ENCODE results near the gene SLC10A7.

The SLC10A7 gene

GRCh38 chr4:146294776-146295175 lies 227.0 kb downstream of the SLC10A7 start:
- DNase-seq, result no peak

DNA sequence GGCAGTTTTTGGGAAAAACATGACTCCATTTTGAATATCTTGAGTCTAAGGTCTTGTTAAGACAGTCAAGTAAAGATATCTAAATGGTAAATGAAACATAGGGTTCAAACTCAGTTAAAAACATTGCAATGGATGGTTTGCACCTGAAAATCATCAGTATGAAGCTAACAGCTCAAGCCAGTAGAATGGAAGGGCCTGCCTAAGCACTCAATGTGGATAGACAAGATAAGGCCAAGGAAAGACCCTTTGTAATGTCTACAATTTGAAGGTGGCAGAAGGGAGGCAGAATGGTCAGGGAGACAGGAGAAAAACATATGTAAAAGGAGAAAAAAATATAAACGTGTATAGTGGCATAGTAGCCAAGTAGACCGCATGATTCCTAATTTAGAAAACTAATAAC lies 229.2 kb downstream of the SLC10A7 start:
- no peak for DNase-seq

GRCh38 chr4:146291313-146291712 lies 230.4 kb downstream of the SLC10A7 start:
- no peak for DNase-seq

- DNase-seq, result no peak
These were observed 233.5 kb downstream of the SLC10A7 start for GRCh38 chr4:146288193-146288592.

DNA sequence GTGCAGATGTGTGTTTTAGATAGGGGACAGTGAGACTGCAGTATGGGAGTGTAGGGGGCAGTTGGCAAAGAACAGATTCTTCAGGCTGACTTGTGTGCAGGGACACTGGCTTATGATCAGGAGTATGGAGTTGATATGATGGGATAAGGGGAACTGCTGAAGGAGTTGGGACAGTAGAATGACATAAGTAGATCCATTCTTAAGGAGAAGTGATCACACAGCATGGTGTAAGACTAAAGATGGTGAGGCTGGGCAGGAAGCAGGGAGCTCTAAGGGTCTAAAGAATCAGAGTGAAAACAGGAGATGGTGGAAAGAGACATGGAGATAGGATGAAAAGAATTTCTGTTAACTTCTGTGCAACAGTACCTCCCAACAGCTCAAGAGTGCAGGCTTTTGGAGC lies 236.7 kb downstream of the SLC10A7 start:
- DNase-seq, result no peak

GRCh38 chr4:146283758-146284651 lies 237.7 kb downstream of the SLC10A7 start:
- no peak for DNase-seq

GRCh38 chr4:146282657-146283056 lies 239.1 kb downstream of the SLC10A7 start:
- DNase-seq, result no peak

- no peak for DNase-seq
These were observed 242.8 kb downstream of the SLC10A7 start for GRCh38 chr4:146278986-146279385.

DNA sequence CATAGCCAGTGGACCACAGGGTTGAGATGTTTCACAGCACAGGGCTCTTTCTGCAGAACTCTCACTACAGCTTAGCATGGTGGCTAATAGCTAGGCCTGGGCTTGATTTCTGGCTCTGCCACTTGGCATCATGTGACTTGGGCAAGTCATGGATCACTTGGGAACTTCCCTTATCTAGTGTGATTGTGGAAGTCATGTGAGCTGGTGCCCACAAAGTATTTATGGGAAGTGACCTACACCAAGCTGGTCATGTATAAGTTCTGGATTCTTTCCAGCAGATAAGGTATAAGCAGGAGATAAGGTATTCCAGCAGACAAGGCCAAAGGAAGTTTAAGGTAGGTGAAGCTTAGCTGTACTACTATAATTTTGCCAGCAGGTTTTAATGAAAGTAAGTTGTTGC lies 246.4 kb downstream of the SLC10A7 start:
- DNase-seq, result no peak

DNA sequence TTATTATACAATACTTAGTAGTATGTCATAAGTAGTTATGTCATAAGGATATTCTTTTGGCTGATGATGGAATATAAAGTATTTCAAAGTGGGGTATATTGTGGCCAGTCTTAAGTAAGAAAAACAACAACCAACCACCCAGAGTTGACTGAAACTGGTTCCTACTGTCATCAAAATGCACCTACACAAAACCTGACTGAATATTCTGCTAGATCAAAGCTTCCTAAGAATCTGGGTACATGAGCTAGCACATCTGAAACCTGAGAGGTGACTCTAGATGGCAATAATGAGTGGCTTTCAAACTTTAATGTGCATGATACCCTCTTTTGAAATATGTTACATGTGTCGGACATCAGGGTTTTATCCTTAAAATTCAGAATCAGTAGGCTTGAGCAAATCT lies 247.0 kb downstream of the SLC10A7 start:
- no peak for DNase-seq

DNA sequence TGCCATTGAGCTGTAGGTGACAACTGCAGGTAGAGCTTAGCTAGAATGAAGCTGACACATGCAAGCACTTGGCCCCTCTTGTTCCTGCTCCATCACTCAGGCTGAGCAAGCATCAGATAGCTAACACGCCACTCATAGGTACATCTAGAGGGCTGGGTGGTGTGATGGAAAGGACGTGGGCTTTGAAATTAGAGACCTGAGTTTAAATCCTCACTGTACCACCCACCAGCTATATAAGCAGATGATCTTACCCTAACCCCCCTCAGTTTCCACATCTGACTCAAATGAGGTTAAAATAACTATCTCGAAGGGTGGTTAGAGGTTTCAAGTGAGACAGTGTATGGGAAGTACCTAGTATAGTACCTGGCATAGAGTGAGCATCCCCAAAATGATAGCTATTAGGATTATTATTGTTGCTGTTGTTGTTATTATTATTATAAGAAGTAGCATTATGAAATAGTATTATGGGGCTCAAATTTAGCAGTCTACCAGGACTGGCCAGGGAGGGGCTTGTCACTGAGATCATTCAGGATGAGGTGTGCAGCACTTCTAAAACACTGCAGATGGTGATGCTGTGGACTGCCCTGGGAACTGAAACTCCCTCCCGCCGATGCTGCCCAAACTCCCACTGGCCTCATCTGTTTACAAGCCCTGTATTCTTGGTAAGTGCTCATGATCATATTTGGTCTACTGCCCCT lies 248.4 kb downstream of the SLC10A7 start:
- no peak for DNase-seq

DNA sequence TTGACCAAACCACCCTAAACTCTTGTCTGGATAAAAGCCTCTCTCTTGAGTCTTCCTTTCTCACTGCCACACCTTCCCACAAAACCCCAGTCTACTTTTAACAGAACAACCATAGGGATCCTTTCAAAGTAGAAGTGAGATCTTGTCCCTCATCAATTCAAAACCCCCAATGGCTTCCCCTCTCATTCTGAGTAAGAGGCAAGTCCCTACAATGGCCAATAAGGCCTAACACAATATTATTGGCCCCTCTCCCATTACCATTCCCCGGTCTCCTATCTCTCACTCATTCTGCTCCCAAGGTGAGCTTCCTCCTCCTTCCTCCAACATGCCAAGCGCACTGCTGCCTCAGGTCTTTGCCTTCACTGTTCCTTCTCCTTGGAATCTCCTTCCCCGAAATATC lies 250.3 kb downstream of the SLC10A7 start:
- no peak for DNase-seq

GRCh38 chr4:146269228-146269653 lies 252.5 kb downstream of the SLC10A7 start:
- DNase-seq, result peak; percentile 5

- no peak for DNase-seq
These were observed 253.9 kb downstream of the SLC10A7 start for GRCh38 chr4:146267826-146268225.

- no peak for DNase-seq
These were observed 255.7 kb downstream of the SLC10A7 start for GRCh38 chr4:146265950-146266490.

- DNase-seq, result no peak
These were observed 257.9 kb downstream of the SLC10A7 start for GRCh38 chr4:146263793-146264192.

DNA sequence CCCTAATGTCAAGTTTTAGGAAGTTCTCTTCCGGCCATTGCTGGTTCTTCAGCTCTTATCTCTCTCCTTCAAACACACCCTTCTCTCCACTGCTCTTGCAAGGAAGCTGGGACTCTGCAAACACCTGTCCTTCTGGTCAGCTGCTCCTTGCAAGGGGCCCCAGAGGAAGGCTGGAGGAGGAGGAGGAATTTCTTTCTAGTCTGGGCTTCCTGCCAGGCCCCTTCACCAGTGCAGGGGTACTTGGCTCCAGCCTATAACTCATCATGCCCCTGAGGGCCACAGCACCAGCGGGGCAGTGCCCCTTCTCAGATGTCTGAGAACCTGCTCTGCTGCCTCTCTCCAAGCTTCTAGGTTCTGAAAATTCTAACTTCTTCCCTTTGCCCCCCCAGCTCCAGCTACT lies 260.7 kb downstream of the SLC10A7 start:
- DNase-seq, result no peak

DNA sequence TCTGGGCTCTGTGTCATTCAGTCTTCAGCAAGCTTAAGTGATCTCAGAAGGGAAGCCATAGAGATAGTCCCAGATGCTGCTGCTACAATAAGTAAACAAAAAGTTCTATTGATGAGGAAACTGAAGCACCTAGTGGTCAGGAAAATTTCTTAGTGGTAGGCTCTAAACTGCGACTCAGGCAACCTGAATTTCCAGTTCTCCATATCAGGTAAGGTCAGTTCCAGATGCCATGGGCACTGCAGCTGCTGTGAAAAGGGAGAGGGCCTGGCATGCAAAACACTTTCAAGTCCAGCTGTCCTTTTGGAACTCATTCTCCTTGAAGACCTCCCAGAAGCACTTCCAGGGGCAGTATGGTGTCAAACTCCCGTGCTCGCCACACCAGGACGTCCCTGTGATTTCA lies 261.2 kb downstream of the SLC10A7 start:
- DNase-seq, result no peak

DNA sequence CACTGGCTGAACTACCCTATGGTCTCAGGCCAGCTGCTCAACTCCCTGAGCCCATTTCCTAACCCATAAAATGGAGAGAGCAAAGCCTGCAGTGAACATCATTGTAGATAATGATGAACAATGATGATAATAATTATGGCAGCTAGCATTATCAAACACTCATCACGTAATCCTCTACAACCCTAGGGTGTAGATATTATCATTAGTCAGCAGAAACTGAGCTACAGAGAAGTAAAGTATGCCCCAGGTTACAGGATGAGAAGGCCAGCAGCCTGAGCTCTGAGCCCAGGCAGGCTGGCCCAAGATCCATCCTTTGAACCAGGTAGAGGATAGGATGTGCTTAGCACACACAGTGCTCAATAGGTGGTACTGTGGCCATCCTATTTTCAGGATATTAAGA lies 264.2 kb downstream of the SLC10A7 start:
- no peak for DNase-seq

GRCh38 chr4:146256328-146256727 lies 265.4 kb downstream of the SLC10A7 start:
- peak; percentile 85 for DNase-seq

GRCh38 chr4:146255874-146256273 lies 265.9 kb downstream of the SLC10A7 start:
- DNase-seq, result peak; percentile 41

- no peak for DNase-seq
These were observed 266.3 kb downstream of the SLC10A7 start for GRCh38 chr4:146255463-146255862.

DNA sequence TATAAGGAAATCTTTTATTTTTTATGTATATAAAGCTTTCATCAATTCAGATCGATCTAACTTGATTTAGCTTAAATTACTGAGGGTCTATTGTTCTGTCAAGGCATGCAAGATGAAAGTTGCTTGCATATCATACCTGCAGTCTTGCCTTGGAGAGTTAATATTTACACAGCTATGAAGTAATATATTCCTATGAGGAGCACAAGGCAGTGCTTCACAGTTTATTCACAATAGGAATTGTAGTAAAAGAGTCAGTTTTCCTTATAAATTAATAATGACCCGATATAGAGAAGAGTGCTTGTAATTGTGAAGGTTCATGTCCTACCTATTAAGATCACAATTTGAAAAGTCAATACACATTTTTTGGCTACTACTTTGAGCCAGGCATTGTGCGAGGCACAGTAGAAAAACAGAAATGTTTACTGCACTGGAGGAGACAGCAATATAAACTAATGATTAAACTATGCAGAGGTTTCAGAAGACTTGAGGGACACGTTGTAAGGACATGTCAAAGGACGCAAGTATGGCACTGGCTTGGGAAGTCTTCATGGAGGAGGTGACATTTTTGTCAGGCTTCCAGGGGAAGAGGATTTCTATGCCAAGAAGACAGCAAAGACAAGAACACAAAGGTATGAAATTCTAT lies 268.6 kb downstream of the SLC10A7 start:
- no peak for DNase-seq
